ENCODE measurements around the gene RGS7. TPM values are rescaled to one million over a fixed set of nuclear protein-coding genes. Genes with fewer than 3 reads are reported as not detected.
A peak's percentile ranks its signal among the peaks of the same experiment; 100 is the strongest.

Gene RGS7
- total RNA-seq, 1 donor, result 0.36 TPM

- Histone ChIP-seq H4K20me1 (ENCODE audit: insufficient read depth, low read length) (no peaks in the 10 kb centered on the region), H3K79me2 (ENCODE audit: insufficient read depth, low read length) (no peaks in the 10 kb centered on the region), H3K27ac (ENCODE audit: low read depth, low read length) (no peak overlapping the region), H3K27me3 (ENCODE audit: insufficient read depth, low read length) (no peaks in the 10 kb centered on the region), H3K4me3 (ENCODE audit: insufficient read depth, low read length) (no peak overlapping the region), H3K9me3 (ENCODE audit: low read depth, low read length) (no peaks in the 10 kb centered on the region), H2AFZ (ENCODE audit: low read length) (no peak overlapping the region), H3K36me3 (ENCODE audit: insufficient read depth, low read length) (no peaks in the 10 kb centered on the region), H3K4me2 (ENCODE audit: insufficient read depth, low read length) (no peak overlapping the region), H3K4me1 (ENCODE audit: insufficient read depth, low read length) (peaks cover 4% of the 10 kb centered on the region)
- TF ChIP-seq CTCF (IDR thresholded peaks at IDR 0.05; ENCODE audit: extremely low read depth, low read depth, low read length), result no peak
- no peak for DNase-seq (ENCODE audit: insufficient read length, low spot score, missing footprints)
Observed at GRCh38 chr1:240844486-240844885, 512.5 kb downstream of the RGS7 start.

- peak overlapping the region; percentile 24 for H3K4me3 ChIP-seq (ENCODE audit: insufficient read depth, low read length)
- H3K27ac ChIP-seq (ENCODE audit: low read depth, low read length), result no peak overlapping the region
- H4K20me1 ChIP-seq (ENCODE audit: insufficient read depth, low read length), result no peaks in the 10 kb centered on the region
- peak overlapping the region; percentile 53 for H3K4me2 ChIP-seq (ENCODE audit: insufficient read depth, low read length)
- H3K4me1 ChIP-seq (ENCODE audit: insufficient read depth, low read length), result peaks cover 4% of the 10 kb centered on the region
- no peaks in the 10 kb centered on the region for H3K79me2 ChIP-seq (ENCODE audit: insufficient read depth, low read length)
- no peaks in the 10 kb centered on the region for H3K27me3 ChIP-seq (ENCODE audit: insufficient read depth, low read length)
- no peaks in the 10 kb centered on the region for H3K9me3 ChIP-seq (ENCODE audit: low read depth, low read length)
- H2AFZ ChIP-seq (ENCODE audit: low read length), result peak overlapping the region; percentile 78
- H3K36me3 ChIP-seq (ENCODE audit: insufficient read depth, low read length), result no peaks in the 10 kb centered on the region
- no peak for TF ChIP-seq CTCF (IDR thresholded peaks at IDR 0.05; ENCODE audit: extremely low read depth, low read depth, low read length)
- DNase-seq (ENCODE audit: insufficient read length, low spot score, missing footprints), result no peak
Observed at GRCh38 chr1:240843798-240844197, 513.2 kb downstream of the RGS7 start.

GRCh38 chr1:240836271-240836670 is 520.7 kb downstream of the RGS7 start:
- Histone ChIP-seq H3K27ac (ENCODE audit: low read depth, low read length) (no peak overlapping the region), H3K36me3 (ENCODE audit: insufficient read depth, low read length) (no peaks in the 10 kb centered on the region), H4K20me1 (ENCODE audit: insufficient read depth, low read length) (no peaks in the 10 kb centered on the region), H2AFZ (ENCODE audit: low read length) (no peak overlapping the region), H3K9me3 (ENCODE audit: low read depth, low read length) (no peaks in the 10 kb centered on the region), H3K4me1 (ENCODE audit: insufficient read depth, low read length) (peaks cover 3% of the 10 kb centered on the region), H3K4me3 (ENCODE audit: insufficient read depth, low read length) (no peak overlapping the region), H3K79me2 (ENCODE audit: insufficient read depth, low read length) (no peaks in the 10 kb centered on the region), H3K27me3 (ENCODE audit: insufficient read depth, low read length) (no peaks in the 10 kb centered on the region), H3K4me2 (ENCODE audit: insufficient read depth, low read length) (no peak overlapping the region)
- TF ChIP-seq CTCF (IDR thresholded peaks at IDR 0.05; ENCODE audit: extremely low read depth, low read depth, low read length), result no peak
- no peak for DNase-seq (ENCODE audit: insufficient read length, low spot score, missing footprints)

- Histone ChIP-seq H3K9me3 (ENCODE audit: low read depth, low read length) (no peaks in the 10 kb centered on the region), H3K4me1 (ENCODE audit: insufficient read depth, low read length) (peaks cover 8% of the 10 kb centered on the region), H4K20me1 (ENCODE audit: insufficient read depth, low read length) (no peaks in the 10 kb centered on the region), H2AFZ (ENCODE audit: low read length) (no peak overlapping the region), H3K36me3 (ENCODE audit: insufficient read depth, low read length) (no peaks in the 10 kb centered on the region), H3K27me3 (ENCODE audit: insufficient read depth, low read length) (no peaks in the 10 kb centered on the region), H3K79me2 (ENCODE audit: insufficient read depth, low read length) (no peaks in the 10 kb centered on the region), H3K4me2 (ENCODE audit: insufficient read depth, low read length) (no peak overlapping the region), H3K27ac (ENCODE audit: low read depth, low read length) (no peak overlapping the region), H3K4me3 (ENCODE audit: insufficient read depth, low read length) (no peak overlapping the region)
- no peak for DNase-seq (ENCODE audit: insufficient read length, low spot score, missing footprints)
- TF ChIP-seq CTCF (IDR thresholded peaks at IDR 0.05; ENCODE audit: extremely low read depth, low read depth, low read length), result no peak
Observed at GRCh38 chr1:240835291-240835690, 521.7 kb downstream of the RGS7 start.

Data from osteoblast (primary cell).